ENCODE results near the gene BACE1-AS. TPM values are rescaled to one million over a fixed set of nuclear protein-coding genes. Genes with fewer than 3 reads are reported as not detected.
A peak's percentile ranks its signal among the peaks of the same experiment; 100 is the strongest.

BACE1-AS gene
- total RNA-seq, 1 donor from 2014 or later = 10.3 TPM

- no peak overlapping the region for H2AFZ ChIP-seq (replicated peaks)
- peaks cover 22% of the 10 kb centered on the region for H3K4me1 Mint-ChIP-seq
- no peaks in the 10 kb centered on the region for H3K36me3 Mint-ChIP-seq
- H3K27me3 ChIP-seq = no peaks in the 10 kb centered on the region
- H3K4me3 Mint-ChIP-seq = no peak overlapping the region
- peaks cover 32% of the 10 kb centered on the region for H3F3A ChIP-seq (ENCODE audit: low read depth)
- peaks cover 22% of the 10 kb centered on the region for H3K4me1 ChIP-seq
- no peaks in the 10 kb centered on the region for H3K36me3 ChIP-seq
- H3K9me3 ChIP-seq (ENCODE audit: low read depth) = no peaks in the 10 kb centered on the region
- no peak overlapping the region for H3K9ac ChIP-seq
- H3K27ac Mint-ChIP-seq = no peak overlapping the region
- no peaks in the 10 kb centered on the region for H3K79me2 ChIP-seq (ENCODE audit: low read depth)
- no peaks in the 10 kb centered on the region for H4K20me1 ChIP-seq (ENCODE audit: low read depth)
- H3K4me3 ChIP-seq = no peak overlapping the region
- TF ChIP-seq EZH2 (IDR thresholded peaks at IDR 0.05) (no peak), CTCF (IDR thresholded peaks at IDR 0.05) (no peak), EZH2phosphoT487 (IDR thresholded peaks at IDR 0.05) (no peak)
- H3K4me2 ChIP-seq = no peak overlapping the region
- H3K27me3 Mint-ChIP-seq (ENCODE audit: insufficient read depth, low read depth) = peaks cover 4% of the 10 kb centered on the region
- no peak overlapping the region for H3K27ac ChIP-seq
- H3K9me3 Mint-ChIP-seq = no peaks in the 10 kb centered on the region
- DNase-seq (ENCODE audit: low spot score) = no peak
Observed at GRCh38 chr11:117296881-117297280, 5.7 kb downstream of the BACE1-AS start.

GRCh38 chr11:117298195-117298594, 7.0 kb downstream of the BACE1-AS start:
- Histone ChIP-seq H3K4me1 (peaks cover 22% of the 10 kb centered on the region), H3K79me2 (ENCODE audit: low read depth) (no peaks in the 10 kb centered on the region), H4K20me1 (ENCODE audit: low read depth) (no peaks in the 10 kb centered on the region), H2AFZ (replicated peaks) (no peak overlapping the region), H3K36me3 (no peaks in the 10 kb centered on the region), H3K27me3 (no peaks in the 10 kb centered on the region), H3K4me2 (no peak overlapping the region), H3K27ac (no peak overlapping the region), H3F3A (ENCODE audit: low read depth) (peaks cover 29% of the 10 kb centered on the region), H3K9ac (no peak overlapping the region), H3K4me3 (no peak overlapping the region), H3K9me3 (ENCODE audit: low read depth) (no peaks in the 10 kb centered on the region)
- Mint-ChIP-seq H3K4me1 (peaks cover 22% of the 10 kb centered on the region), H3K9me3 (no peaks in the 10 kb centered on the region), H3K27ac (peak overlapping the region; percentile 66), H3K4me3 (no peak overlapping the region), H3K36me3 (no peaks in the 10 kb centered on the region), H3K27me3 (ENCODE audit: insufficient read depth, low read depth) (peaks cover 10% of the 10 kb centered on the region)
- no peak for DNase-seq (ENCODE audit: low spot score)
- TF ChIP-seq CTCF (IDR thresholded peaks at IDR 0.05) = no peak
- no peak for TF ChIP-seq EZH2phosphoT487 (IDR thresholded peaks at IDR 0.05)
- no peak for TF ChIP-seq EZH2 (IDR thresholded peaks at IDR 0.05)

- Mint-ChIP-seq H3K9me3 (no peaks in the 10 kb centered on the region), H3K36me3 (no peaks in the 10 kb centered on the region), H3K27ac (peak overlapping the region; percentile 72), H3K4me1 (peaks cover 22% of the 10 kb centered on the region), H3K27me3 (ENCODE audit: insufficient read depth, low read depth) (peaks cover 11% of the 10 kb centered on the region), H3K4me3 (peak overlapping the region; percentile 13)
- Histone ChIP-seq H3K4me2 (peak overlapping the region; percentile 59), H3K36me3 (no peaks in the 10 kb centered on the region), H3K9ac (no peak overlapping the region), H3K9me3 (ENCODE audit: low read depth) (no peaks in the 10 kb centered on the region), H3K4me3 (no peak overlapping the region), H2AFZ (replicated peaks) (peak overlapping the region; percentile 87), H4K20me1 (ENCODE audit: low read depth) (no peaks in the 10 kb centered on the region), H3K79me2 (ENCODE audit: low read depth) (no peaks in the 10 kb centered on the region), H3F3A (ENCODE audit: low read depth) (peaks cover 24% of the 10 kb centered on the region), H3K27me3 (no peaks in the 10 kb centered on the region), H3K27ac (peak overlapping the region; percentile 67), H3K4me1 (peaks cover 22% of the 10 kb centered on the region)
- peak; percentile 20 for DNase-seq (ENCODE audit: low spot score)
- TF ChIP-seq EZH2 (IDR thresholded peaks at IDR 0.05) = no peak
- no peak for TF ChIP-seq EZH2phosphoT487 (IDR thresholded peaks at IDR 0.05)
- no peak for TF ChIP-seq CTCF (IDR thresholded peaks at IDR 0.05)
Observed at GRCh38 chr11:117299351-117300282, 8.5 kb downstream of the BACE1-AS start.

All from neural progenitor cell (in vitro differentiated cells).